GM19035 (cell line): ENCODE measurements around the gene MAST4.

Source experiments
- ATAC-seq: cut with Tn5 transposase; IDR thresholded peaks from one replicate; pipeline ENCODE4 v1.9.1; 2021; ENCODE audit not compliant: unreplicated experiment

Gene MAST4

DNA sequence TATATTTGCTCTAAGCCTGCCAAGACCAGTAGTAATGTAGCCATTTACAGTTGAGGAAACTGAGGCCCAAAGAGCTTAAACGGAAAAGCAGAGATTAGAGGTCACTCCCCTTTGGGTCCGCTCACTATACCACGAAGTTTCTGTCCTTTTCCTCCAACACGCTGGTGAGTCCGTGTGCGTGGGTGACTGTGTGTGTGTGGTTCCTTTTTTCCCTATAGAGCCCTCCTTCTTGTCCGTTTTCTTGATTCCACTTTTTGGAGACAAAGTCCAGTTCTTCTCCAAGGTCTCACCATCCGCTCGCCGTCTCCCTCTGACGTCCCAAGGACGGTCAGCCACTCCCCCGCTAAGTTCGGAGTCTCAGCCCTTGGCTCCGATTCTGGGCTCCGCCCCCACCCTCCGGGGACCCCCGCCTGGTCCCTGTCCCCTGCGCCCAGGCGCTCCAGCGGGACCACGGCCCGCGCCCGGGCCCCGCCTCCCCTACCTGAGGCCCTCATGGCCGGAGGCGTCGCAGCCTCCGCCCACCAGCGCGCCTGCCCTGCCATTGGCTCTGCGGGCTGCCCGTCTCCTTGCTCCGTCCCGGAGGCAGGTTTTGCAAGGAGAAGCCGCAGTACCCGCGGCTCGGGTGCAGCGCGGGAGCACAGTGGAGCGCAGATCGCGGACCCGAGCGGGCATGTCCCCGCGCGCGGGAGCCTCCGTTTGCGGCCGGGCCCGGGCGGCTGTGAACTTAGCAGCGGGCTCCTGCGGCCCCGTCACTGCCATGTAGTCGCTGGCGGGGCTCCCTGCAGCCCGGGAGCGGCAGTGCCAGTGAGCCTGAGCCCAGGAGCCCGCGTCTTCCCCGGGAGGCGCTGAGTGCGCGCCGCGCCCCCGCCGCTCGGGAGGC is at the start of gene MAST4:
Gene MAST4 (plus strand): TSS at position 638 of the 880 bp plus-strand sequence. CDS start 263 bp downstream, outside the sequence.
- ATAC-seq, result peak; percentile 99

DNA sequence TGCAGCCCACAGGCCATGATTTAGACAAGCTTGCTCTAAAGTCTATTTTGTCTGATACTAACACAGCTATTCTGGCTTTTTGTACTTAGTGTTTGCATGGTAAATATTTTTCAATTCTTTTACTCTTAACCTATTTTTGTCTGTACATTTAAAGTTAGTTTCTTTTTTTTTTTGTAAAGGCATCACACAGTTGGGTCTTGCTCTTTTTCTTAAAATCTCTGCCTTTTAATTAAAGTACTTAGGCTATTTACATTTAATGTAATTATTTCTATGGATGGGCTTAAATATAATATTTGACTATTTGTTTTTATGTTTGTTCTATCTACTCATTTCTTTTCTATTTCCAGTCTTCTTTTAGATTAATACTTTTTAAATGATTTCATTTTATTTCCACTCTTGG is 49.7 kb upstream of the MAST4 start:
- no peak for ATAC-seq

DNA sequence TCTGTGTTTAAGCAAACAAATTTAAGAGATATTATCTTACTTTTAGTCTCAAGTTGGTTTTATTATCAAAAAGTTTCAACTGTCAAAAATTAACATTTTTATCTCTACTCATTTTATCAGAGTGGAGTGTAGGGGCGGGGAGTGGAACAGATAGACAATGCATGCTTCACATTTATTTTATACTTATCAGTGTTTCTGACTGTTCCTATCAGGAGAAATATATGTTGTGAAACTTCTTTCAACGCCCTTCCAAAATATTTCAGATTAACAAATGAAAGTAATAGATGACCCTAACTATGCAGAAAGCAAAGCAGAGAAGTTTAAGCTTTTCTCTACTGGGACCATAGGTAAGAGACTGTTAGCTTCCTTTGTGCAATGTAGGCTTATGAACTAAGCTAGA is 44.9 kb upstream of the MAST4 start:
- no peak for ATAC-seq

DNA sequence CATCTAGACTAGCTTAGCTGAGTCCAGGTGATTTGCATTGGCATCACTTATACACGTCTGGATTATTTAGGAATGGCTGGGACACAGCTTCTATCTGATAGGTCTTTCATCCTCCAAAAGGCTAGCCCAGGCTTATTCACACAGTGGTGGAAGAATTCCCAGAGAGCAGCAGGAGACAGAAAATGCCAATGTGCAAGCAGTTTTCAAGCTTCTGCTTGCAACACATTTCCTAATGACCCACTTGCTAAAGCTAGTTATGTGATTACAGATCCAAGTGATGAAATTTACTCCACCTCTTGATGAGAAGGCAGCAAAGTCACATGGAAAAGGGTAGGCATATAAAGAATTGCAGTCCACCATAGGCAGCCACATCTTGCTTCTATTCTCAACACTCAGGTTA is 44.2 kb upstream of the MAST4 start:
- ATAC-seq, result no peak

DNA sequence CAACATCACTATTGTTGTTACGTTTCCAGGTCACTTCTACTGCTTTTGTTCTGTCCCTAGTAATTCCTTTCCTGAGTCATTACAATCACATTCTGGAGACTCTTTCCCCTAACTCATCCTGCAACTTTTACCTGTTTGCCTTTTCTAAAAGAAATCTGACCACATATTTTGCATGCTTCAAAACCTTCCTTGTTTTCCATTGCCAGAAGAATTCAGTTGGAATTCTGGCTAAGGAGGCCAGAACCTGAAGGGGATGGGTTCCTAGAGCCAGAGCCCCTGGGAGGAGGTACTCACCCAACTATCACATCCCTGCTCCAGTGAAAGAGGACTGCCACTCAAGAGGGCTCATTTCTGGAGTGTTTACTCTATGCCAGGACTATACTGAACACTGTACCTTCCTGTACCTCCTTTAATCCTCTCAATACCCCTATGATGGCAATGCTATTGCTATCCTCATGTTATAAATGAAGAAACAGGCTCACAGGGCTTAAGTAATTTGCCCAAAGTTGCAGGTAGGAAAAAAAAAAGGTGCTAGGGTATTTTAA is 42.8 kb upstream of the MAST4 start:
- no peak for ATAC-seq

DNA sequence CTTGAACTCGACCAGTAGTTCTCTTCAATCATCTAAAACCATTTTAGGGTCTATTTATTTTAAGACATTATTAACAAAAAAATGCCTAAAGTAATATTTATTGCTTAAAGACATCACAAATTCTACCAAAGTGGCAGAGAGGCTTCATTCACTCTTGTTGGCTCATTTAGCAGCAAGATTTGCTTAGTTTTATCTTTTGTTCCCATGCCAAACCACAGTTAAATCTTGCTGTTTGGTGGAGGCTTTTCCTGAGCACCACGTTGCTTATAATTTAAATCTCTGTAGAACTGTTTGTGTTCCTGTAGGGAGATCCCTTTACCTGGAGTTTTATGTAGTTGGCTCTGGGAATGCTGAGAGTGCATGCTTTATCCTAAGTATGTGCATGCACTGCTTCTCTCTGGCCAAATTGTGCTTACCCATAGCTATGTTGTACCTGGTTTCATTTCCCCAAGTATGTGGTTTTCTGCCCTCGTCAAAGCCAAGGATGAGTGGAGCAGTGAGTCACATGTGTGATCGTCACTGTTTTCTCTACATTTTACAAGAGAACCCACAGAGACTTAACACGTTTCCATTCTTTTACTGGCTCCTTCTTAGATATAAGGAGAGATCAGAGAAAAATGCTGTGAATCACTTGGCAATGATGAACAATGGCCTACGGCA is 42.1 kb upstream of the MAST4 start:
- ATAC-seq, result peak; percentile 93

DNA sequence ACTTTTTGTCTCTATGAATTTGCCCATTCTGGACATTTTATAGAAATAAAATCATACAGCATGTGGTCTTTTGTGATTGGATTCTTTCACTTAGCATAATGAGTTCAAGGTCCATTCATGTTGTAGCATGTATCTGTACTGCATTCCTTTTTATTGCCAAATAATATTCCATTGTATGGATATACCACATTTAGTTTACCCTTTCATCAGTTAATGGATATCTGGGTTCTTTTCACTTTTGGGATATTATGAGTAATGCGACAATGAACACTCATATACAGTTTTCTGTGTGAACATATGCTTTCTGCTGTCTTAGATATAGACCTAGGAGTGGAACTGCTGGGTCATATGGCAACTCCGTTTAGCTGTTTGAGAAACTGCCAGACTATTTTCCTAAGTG is 41.3 kb upstream of the MAST4 start:
- no peak for ATAC-seq

DNA sequence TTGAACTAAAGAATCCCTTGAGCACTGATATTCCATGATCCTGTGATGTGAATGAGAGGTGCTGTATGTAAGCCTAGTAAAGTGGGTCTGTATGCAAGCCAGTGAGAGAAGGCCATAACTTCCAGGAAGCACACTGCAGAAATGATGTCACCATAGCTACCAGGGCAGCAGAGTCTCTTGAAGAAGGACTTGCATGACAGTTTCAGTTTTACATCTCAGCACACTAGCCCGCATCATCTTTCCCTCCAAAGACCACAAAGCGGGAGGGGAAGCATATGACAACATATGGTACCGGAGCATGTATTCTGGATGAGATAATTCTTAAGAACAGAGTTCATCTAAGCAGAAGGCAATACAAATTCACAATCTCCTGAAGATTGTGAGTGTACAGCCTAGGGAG is 37.6 kb upstream of the MAST4 start:
- peak; percentile 61 for ATAC-seq

DNA sequence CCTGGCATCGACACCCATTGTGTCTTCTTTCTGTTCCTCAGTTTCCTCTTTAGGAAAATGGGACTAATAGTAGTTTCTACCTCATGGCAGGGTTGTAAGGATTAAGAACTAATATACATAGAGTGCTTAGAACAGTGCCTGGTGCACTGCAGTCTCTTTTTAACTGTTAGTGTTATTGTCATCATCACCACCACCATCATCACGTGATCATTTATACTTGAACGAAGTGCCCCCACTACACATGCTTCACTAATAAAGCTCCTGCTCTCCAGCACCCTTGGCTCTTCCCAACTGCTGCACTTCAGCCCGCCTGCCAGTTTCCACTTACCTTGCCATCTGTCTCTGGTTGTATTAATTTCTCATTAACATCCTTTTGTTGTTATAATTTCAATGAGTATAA is 35.8 kb upstream of the MAST4 start:
- ATAC-seq, result no peak

DNA sequence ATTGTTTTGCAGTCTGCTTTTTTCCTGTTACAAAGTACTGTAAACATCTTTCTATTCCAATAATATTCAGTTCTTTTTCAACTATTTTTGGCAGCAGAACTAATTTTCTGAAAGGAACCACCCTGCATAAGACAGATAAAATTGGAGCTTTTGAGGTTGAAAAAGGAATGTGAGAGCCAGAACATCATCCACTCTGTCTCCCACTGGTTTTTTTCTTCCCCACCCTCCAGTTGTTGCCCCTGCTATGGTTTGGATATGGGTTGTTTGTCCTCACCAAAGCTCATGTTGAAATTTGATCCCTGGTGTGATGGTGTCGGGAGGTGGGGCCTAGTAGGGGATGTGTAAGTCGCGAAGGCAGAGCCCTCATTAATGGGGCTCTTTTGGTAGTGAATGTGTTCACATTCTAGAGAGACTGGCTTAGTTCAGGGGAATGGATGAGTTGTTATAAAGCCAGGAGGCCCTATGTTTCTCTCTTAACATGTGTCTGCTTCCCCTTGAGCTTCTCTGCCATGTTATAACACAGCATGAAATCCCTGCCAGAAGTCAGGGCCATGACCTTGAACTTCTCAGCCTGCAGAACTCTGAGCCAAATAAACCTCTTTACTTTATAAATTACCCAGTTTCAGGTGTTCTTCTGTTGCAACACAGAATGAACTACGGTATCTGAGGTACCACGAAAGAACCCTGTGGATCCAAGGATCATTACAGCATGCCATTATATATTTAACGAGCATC is 34.8 kb upstream of the MAST4 start:
- ATAC-seq, result no peak

DNA sequence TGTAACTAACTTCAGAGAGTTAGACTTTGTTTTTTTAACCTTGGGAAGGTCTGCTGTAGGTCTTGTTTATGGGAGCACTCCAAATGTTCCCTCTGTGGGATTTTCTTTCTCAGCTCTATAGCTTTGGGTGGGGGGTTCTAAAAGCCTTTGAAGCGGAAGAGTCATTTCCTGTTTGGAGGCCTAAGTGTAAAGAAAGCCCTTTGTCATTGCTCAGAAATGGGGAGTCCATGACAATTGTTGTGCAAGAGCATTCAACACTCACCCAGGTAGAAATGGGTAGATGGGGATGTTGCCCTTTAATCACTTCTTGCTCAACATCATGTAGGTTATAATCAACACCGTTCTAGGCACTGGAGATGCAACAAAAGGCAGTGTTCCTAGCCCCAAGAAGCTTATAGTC is 30.3 kb upstream of the MAST4 start:
- no peak for ATAC-seq

DNA sequence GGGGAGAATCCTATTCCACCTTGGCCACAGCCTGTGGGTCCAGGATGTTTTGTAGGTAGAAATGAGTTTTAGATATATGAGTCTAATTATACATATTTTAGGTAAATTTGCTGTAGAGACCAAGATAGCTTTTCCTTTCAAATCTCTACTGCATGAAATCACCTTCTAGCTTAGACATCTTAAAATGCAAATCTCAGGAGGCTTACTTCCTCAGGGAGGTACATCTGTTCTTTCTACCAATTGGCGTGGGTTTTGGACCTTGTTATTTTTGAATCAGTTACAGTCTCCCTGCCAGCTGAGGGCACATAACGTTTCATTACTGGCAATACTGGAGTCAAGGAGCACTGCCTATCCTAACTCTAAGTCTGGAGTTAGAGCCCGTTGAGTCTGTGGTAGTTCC is 28.7 kb upstream of the MAST4 start:
- ATAC-seq, result no peak

DNA sequence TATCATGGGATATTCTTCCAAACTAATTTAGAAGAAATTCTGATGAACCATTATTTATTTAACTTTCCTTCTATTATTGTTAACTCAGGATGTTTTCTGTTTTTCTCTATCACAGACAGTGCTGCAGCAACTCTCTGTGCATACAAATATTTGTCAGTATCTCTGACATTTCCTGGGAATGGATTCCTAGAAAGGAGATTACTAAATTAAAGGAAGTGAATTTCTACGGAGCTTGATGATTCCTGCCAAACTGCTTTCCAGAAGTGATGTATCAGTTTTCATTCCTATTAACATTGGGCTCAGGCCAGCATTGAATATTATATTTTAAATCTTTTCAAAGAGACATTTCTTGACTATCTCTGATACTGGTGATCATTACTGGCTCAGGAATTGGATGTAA is 26.0 kb upstream of the MAST4 start:
- ATAC-seq, result no peak

DNA sequence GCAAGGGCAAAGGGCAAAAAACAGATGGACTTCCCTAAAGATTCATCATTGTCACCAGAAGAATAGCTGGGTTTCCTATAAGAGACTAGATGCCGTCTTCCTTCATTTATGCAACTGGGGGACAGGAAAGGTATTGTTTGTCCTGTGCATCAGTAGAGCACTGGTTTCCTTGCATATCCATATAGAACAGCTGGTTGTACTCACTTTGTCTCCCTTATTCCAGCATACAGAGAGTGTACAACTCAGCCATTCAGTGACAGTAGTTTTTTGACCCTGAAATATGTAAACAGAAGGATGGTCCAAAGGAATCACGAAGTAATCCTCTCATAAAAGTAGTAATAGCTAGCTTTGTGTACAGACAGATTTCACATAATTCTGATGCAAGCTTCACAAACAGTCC is 22.5 kb upstream of the MAST4 start:
- no peak for ATAC-seq

DNA sequence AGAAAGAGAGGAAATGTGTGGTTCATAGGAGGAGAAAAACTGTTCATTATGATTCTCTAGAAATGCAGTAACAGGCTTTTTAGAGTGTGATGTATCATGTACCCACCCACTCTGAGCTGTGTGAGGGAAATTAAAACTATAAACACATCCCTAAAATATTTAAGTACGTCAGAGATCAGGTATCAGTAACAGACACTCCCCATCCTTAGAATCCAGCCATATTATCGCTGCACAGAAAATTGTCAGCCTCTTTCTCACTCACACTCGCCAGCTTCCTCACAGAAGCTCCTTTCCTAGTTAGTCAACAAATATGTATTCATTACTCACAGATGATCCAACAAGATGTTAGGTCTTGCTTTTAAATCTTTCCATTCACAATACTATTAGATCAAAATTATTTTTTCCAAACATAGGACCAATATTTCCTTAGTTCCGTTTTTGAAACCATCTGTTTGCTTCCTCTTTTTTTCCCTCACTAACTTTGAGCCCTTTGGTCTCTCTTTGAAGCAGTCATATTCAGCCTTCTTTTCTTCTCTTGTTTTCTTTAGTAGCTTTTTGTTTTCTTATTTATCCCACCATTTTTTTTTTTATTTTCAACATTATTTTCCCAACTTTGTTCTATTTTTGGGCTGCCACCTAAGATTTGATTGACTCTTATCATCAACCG is 13.6 kb upstream of the MAST4 start:
- no peak for ATAC-seq

DNA sequence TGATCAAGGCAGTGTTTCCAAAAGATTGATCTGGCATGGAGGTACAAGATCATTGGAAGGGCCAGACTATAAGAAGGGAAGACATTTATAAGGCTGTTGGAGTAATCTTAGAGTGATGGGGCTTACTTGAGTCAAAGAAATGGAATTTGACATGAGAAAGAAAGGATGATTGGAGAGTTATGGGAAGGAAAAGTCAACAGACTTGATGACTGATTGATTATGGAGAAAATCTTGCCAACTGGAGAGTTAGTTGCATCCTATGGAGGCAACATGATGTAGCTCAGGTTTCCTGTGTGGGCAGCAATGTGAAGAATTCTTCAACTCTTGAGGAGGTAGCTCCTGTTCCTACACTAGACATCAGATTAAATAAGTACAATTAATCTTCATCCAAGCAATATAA is 10.9 kb upstream of the MAST4 start:
- no peak for ATAC-seq

DNA sequence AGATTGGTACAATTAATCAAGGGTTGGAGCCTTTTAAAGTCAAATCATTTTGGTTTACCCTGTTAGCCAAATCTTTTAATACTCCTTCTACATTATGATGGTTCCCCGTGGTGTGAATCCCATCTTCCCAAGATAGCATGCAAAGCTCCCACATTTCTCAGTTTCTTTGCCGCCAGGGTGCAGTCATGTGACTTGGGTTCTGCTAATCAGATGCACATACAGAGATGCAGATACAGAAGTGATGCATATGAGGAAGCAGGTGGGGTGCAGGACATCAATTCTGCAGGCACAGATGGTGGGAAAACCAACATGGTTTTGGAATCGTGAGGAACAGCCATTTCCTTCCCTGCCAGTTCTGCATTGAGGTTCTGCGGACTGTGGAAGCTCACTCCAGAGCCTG is 8.4 kb upstream of the MAST4 start:
- ATAC-seq, result no peak

DNA sequence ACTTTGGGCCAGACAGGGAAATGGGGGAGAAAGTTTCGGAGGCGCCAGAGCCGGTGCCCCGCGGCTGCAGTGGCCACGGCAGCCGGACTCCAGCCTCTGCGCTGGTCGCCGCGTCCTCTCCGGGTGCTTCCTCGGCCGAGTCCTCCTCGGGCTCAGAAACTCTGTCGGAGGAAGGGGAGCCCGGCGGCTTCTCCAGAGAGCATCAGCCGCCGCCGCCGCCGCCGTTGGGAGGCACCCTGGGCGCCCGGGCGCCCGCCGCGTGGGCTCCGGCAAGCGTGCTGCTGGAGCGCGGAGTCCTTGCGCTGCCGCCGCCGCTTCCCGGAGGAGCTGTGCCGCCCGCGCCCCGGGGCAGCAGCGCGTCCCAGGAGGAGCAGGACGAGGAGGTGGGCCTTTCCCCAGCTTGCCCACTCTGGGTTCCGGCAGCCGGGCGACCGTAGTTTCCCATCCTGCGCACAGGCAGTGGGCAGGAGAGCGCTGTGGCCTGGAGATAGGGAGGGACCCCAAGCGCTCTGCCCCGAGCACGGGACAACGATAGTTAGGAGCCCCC is 516 bp downstream of the MAST4 start:
- peak; percentile 32 for ATAC-seq

DNA sequence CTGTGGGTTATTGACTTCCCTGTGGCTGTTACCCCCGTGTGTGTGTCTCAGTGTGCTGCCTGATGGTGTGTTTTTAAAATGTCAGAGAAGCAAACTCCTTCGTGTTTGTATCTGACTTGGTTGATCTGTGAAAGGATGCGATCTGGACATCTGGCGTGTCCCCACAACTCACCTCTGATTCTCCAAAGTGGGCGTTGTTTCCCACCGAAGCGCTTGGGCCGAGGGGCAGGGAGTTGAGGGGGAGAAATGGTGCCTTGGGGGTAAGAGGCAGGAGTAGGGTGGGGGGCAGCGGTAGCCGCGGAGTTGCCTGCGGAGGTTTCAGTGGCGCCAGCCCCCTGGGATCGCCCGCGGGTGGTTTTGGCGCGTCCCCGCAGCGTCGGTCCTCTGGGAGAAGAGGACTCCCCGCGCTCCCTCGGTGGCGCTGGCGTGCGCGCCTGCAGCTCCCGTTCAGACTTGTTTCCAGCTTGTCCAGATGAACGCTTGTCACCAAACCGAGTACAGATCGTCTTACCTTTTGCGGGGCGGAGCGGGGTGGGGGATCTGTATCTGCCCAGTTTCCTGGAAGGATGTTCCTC is 1.1 kb downstream of the MAST4 start:
- ATAC-seq, result no peak

DNA sequence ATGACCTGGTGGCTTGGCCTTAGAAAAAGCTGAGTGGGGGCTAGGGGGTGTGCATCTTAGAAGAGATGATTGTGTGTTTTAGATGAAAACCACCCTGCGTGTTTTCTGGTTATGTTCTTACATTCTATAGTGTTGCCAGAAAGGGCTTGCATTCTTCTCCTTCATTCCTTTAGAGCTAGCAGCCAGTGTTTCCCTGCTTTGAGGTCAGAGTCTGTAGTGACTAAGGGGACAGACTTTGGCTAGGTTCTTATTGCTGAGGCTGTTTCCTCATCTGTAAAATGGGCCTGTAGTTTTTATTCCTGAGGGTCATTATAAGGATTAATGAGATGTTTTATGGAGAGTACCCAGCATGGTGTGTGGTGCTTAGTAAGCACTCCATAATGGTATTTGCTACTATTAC is 6.4 kb downstream of the MAST4 start:
- no peak for ATAC-seq
